ENCODE data around the gene COQ9. TPM values are rescaled to one million over a fixed set of nuclear protein-coding genes. Genes with fewer than 3 reads are reported as not detected.

COQ9 gene
- total and polyA plus RNA-seq, 2 experiments from 2014 or later, result 26.6 to 36.3 TPM

DNA sequence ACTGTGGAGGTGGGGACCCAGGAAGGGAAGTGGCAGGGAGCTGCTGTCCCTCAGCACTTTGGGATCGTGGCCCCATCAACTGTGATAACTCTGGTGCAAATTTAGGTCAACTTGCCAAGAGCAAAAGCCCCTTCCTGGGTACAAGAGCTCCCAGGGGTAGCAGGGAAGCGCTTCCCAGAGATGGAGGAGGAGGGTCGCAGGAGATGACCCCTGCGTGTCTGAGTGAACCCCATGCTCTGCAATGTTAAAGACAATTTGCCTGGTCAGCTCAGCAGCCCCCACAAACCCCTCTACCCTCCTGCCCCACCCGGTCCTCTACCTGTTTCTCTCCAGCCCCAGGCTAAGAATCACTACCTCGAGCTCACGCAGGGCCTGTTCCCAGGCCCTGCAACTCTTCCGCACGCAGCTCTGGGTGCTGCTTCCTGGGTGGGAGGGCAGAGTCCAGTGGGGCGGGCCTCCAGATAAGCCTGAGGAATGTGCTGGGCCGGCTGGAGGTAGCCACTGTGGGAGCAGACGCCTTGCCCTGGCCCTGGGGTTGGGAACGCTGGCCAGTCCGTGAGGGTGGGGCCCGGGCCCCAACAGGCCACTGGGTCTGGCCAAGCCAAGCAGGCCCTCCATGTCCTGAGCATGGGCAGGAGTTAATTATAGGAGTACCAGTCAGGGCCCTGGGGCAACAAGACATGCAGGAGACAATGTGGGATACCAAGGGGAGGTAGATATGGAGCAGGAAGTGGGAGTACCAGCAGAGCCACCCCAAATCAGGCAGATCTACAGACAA lies 32.9 kb downstream of the COQ9 start:
- no peaks in the 10 kb centered on the region for H3K9me3 Mint-ChIP-seq
- 0 out of 2 replicates have a peak, but pooled peaks cover 3% of the 10 kb centered on the region for H4K20me1 ChIP-seq (replicated peaks; ENCODE audit: insufficient read depth)
- H3K4me1 ChIP-seq (ENCODE audit: insufficient read depth), result peaks cover 38% of the 10 kb centered on the region
- no peaks in the 10 kb centered on the region for H3K9me2 ChIP-seq (ENCODE audit: insufficient read depth)
- no peaks in the 10 kb centered on the region; the same call in 1 of the 2 replicates for H3K79me2 ChIP-seq (replicated peaks; ENCODE audit: insufficient read depth)
- no peak overlapping the region for H3K27ac Mint-ChIP-seq
- peaks cover 4% of the 10 kb centered on the region; the same call in 1 of the 2 replicates for H3F3A ChIP-seq (replicated peaks; ENCODE audit: low read depth)
- H3K27me3 ChIP-seq (ENCODE audit: insufficient read depth), result peaks cover 12% of the 10 kb centered on the region; the same call in 1 of the 2 replicates
- H3K4me2 ChIP-seq, result peak overlapping the region; percentile 84
- ATAC-seq, result peak; percentile 0; the same call in 1 of the 3 replicates
- H3K4me1 Mint-ChIP-seq, result peaks cover 46% of the 10 kb centered on the region
- H3K36me3 ChIP-seq (ENCODE audit: insufficient read depth), result no peaks in the 10 kb centered on the region
- H3K4me3 ChIP-seq, result peak overlapping the region; percentile 56
- no peak overlapping the region for H3K27ac ChIP-seq (ENCODE audit: low read depth)
- peak overlapping the region; percentile 83 for H3K4me3 Mint-ChIP-seq
- TF ChIP-seq JUNB (IDR thresholded peaks at IDR 0.05; ENCODE audit: unreplicated experiment) (no peak), REST (IDR thresholded peaks at IDR 0.05; ENCODE audit: unreplicated experiment) (no peak)
- no peaks in the 10 kb centered on the region; the same call in 2 of the 3 replicates for H3K36me3 Mint-ChIP-seq (ENCODE audit: low read depth)
- peaks cover 30% of the 10 kb centered on the region for H3K27me3 Mint-ChIP-seq (ENCODE audit: insufficient read depth, low read depth, poor library complexity)
- no peak for DNase-seq (ENCODE audit: low spot score)
- H2AFZ ChIP-seq, result peak overlapping the region; percentile 60; the same call in 1 of the 2 replicates

DNA sequence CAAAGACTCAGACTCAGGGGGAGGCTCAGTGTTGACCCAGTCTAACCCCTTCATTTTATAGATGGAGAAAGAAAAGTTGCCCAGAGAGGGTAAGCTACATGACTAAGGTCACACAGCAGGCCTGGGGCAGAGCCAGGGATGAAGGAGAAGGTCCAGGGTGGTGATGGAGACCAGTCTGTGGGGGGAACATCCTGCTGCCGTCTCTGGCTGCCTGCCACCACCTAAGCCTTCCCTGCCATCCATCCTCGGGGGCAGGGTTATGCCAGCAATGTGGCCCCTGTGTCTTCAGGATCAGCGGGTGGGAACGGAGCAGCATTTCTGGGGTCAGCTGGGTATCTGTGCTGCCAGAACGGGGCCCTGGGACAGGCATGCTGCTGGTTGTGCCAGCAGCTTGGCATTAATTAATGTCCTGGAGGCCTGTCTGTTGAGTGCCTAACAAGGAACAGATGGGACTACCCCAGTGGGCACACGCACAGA lies 33.5 kb downstream of the COQ9 start:
- Mint-ChIP-seq H3K27me3 (ENCODE audit: insufficient read depth, low read depth, poor library complexity) (peaks cover 33% of the 10 kb centered on the region), H3K27ac (no peak overlapping the region), H3K4me1 (peaks cover 48% of the 10 kb centered on the region), H3K9me3 (no peaks in the 10 kb centered on the region), H3K36me3 (ENCODE audit: low read depth) (no peaks in the 10 kb centered on the region; the same call in 2 of the 3 replicates), H3K4me3 (peak overlapping the region; percentile 83; the same call in 1 of the 3 replicates)
- no peak for DNase-seq (ENCODE audit: low spot score)
- no peak overlapping the region for H3K27ac ChIP-seq (ENCODE audit: low read depth)
- no peaks in the 10 kb centered on the region for H3K9me2 ChIP-seq (ENCODE audit: insufficient read depth)
- H3K4me2 ChIP-seq, result peak overlapping the region; percentile 84; the same call in 1 of the 2 replicates
- H3K36me3 ChIP-seq (ENCODE audit: insufficient read depth), result no peaks in the 10 kb centered on the region
- TF ChIP-seq ZNF462 (CRISPR knock-in tag; IDR thresholded peaks at IDR 0.05) (no peak), NANOG (IDR thresholded peaks at IDR 0.05; ENCODE audit: borderline replicate concordance) (no peak), ZNF114 (CRISPR knock-in tag; IDR thresholded peaks at IDR 0.05) (no peak)
- H3K4me3 ChIP-seq, result 0 out of 2 replicates have a peak overlapping the region, but pooled peaks have one; percentile 56
- peaks cover 17% of the 10 kb centered on the region; the same call in 1 of the 2 replicates for H3K27me3 ChIP-seq (ENCODE audit: insufficient read depth)
- no peak for ATAC-seq
- H2AFZ ChIP-seq, result no peak overlapping the region
- H4K20me1 ChIP-seq (replicated peaks; ENCODE audit: insufficient read depth), result 0 out of 2 replicates have a peak, but pooled peaks cover 3% of the 10 kb centered on the region
- H3F3A ChIP-seq (replicated peaks; ENCODE audit: low read depth), result peaks cover 4% of the 10 kb centered on the region; the same call in 1 of the 2 replicates
- H3K4me1 ChIP-seq (ENCODE audit: insufficient read depth), result peaks cover 40% of the 10 kb centered on the region
- no peaks in the 10 kb centered on the region; the same call in 1 of the 2 replicates for H3K79me2 ChIP-seq (replicated peaks; ENCODE audit: insufficient read depth)

All from GM23338 (cell line).